Thyroid gland (tissue), 4 donors: Measurements from ENCODE around the gene HID1. TPM values are rescaled to one million over a fixed set of nuclear protein-coding genes. Genes with fewer than 3 reads are reported as not detected.

Experiments
- DNase-seq, 2 donors: peaks; one replicate each; pipeline ENCODE4 v3.0.0-alpha.2; 2019
- H3K27ac ChIP-seq, 3 donors: fragments of 200-600 bp; sonication (generic); 1 replicate in 2 of 3; 2 replicates in 1 of 3; pipeline ENCODE4 v1.5.1; 2016 to 2019; ENCODE audit warnings: mild to moderate bottlenecking in 1 of 3, moderate library complexity in 1 of 3
- H3K27me3 ChIP-seq: fragments of 200-600 bp; sonication (generic); one replicate; pipeline ENCODE4 v1.5.1; 2019
- H3K36me3 ChIP-seq, 2 donors: fragments of 200-600 bp; sonication (generic); one replicate each; pipeline ENCODE4 v1.5.1; 2016 to 2019
- H3K4me1 ChIP-seq, 2 donors: fragments of 200-600 bp; sonication (generic); one replicate each; pipeline ENCODE4 v1.5.1; 2017 to 2019
- H3K4me3 ChIP-seq, 3 donors: fragments of 200-600 bp; sonication (generic); replicated peaks in 1 of 3; 1 replicate in 2 of 3; 2 replicates in 1 of 3; pipeline ENCODE4 v1.5.1; 2016; ENCODE audit warnings: mild to moderate bottlenecking in 1 of 3
- H3K9me3 ChIP-seq: fragments of 200-600 bp; sonication (generic); one replicate; pipeline ENCODE4 v1.5.1; 2017
- POLR2A ChIP-seq, 2 donors: fragments of 450-650 bp; IDR thresholded peaks; one replicate each; pipeline ENCODE4 v1.6.1; 2017; ENCODE audit warnings: antibody characterized with exemption in 2 of 2, mild to moderate bottlenecking in 2 of 2, moderate library complexity in 1 of 2
- WGBS, 2 donors: methylation state at CpG; one replicate each; pipeline ENCODE4 v1.1.5; 2017; 5-methylcytosine and 5-hydroxymethylcytosine counted together
- intact Hi-C: fragments of 100-400 bp; cut with DNase I; formaldehyde crosslinking; loops from one replicate; pipeline ENCODE4 v1.15.1; 2023
- total RNA-seq, 4 donors: library from RNA; depleted of rRNA; stranded (reverse); fragments of >200 nt; gene quantifications; one replicate each; pipeline ENCODE4 v1.2.3, GENCODE V29; 2016
- TF ChIP-seq, protein P1 (sequence below), 6 experiments: fragments of 200-600 bp in 3 of 6; fragments of 450-650 bp in 3 of 6; sonication (generic) in 3 of 6; IDR thresholded peaks; one replicate each; pipeline ENCODE4 v1.5.1; 2016 to 2019; ENCODE audit warnings: antibody characterized with exemption in 6 of 6, mild to moderate bottlenecking in 2 of 6, inconsistent platforms in 1 of 6, moderate library complexity in 1 of 6

HID1 gene
- total RNA-seq, 4 donors from 2014 or later, result 19.4 to 27.4 (median 21.3) TPM

DNA sequence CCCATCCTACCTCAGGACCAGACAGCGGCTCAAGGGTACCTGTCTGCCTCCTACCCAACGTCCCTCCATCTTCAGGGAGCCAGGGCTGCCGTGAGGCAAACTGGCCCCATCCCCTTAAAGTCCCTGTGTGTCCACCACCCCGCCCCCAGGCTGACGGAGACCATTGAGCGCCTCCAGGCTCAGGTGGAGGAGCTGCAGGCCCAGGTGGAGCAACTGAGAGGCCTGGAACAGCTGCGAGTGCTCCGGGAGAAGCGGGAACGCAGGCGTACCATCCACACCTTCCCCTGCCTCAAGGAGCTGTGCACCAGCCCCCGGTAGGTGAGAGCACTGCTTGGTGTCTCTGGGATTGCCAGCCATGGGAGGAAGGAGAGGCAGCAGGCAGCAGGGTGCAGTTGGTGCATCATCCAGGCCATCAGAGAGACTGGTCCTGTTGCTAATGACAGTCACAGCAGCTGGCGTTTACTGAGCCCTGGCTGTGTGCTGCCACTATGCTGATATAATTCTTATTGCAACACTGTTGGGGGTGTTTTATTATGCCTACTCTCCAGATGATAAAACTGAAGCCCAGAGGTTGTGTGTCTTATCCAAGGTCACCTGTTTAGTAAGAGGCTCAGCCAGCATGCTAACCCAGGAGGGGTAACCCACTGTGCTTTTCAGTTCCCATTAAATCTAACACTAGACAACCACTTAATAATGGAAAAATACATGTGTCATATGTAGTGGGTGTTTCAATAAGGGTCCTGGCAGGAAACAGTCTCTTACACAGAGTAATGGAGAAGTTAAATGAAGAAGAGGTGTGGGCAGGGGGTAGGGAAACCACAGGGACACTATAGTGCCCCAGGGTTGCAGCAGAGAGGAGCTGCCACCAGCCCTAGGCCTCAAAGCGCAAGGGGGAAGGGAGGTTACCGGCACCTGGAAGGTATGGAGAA lies 29.6 kb upstream of the HID1 start:
- Histone ChIP-seq H3K4me1 (no peaks in the 10 kb centered on the region), H3K27ac (no peak overlapping the region), H3K4me3 (no peak overlapping the region), H3K27me3 (no peaks in the 10 kb centered on the region), H3K36me3 (no peaks in the 10 kb centered on the region), H3K9me3 (no peaks in the 10 kb centered on the region)
- TF ChIP-seq, protein P1, sequence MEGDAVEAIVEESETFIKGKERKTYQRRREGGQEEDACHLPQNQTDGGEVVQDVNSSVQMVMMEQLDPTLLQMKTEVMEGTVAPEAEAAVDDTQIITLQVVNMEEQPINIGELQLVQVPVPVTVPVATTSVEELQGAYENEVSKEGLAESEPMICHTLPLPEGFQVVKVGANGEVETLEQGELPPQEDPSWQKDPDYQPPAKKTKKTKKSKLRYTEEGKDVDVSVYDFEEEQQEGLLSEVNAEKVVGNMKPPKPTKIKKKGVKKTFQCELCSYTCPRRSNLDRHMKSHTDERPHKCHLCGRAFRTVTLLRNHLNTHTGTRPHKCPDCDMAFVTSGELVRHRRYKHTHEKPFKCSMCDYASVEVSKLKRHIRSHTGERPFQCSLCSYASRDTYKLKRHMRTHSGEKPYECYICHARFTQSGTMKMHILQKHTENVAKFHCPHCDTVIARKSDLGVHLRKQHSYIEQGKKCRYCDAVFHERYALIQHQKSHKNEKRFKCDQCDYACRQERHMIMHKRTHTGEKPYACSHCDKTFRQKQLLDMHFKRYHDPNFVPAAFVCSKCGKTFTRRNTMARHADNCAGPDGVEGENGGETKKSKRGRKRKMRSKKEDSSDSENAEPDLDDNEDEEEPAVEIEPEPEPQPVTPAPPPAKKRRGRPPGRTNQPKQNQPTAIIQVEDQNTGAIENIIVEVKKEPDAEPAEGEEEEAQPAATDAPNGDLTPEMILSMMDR (IDR thresholded peaks at IDR 0.05), result no peak
- TF ChIP-seq POLR2A (IDR thresholded peaks at IDR 0.05), result no peak
- DNase-seq, result no peak
- WGBS, 2 donors, result 90 to 93% methylated on average over 14 to 15 of the region's 15 CpGs
- intact Hi-C loops, result no loop called here

DNA sequence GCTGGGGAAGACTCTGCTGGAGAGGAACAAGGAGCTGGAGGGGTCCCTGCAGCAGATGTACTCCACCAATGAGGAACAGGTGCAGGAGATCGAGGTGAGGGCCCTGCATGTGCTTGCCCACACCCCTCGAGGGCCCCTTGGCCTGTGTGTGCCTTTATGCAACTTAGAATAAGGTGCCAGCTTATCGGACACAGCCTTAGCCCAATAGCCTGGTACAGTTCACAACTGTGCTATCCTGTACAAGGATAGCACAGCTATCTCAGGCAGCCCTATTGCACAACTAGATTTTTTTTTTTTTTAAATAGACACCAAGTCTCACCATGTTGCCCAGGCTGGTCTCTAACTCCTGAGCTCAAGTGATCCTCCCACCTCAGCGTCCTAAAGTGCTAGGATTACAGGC lies 27.0 kb upstream of the HID1 start:
- Histone ChIP-seq H3K4me3 (no peak overlapping the region), H3K36me3 (no peaks in the 10 kb centered on the region), H3K4me1 (no peaks in the 10 kb centered on the region), H3K9me3 (no peaks in the 10 kb centered on the region), H3K27ac (no peak overlapping the region), H3K27me3 (no peaks in the 10 kb centered on the region)
- TF ChIP-seq, protein P1 (IDR thresholded peaks at IDR 0.05), result no peak
- TF ChIP-seq POLR2A (IDR thresholded peaks at IDR 0.05), result no peak
- intact Hi-C loops, result no loop called here
- no peak for DNase-seq
- 79 to 90% methylated on average over 4 of the region's 4 CpGs for WGBS, 2 donors

DNA sequence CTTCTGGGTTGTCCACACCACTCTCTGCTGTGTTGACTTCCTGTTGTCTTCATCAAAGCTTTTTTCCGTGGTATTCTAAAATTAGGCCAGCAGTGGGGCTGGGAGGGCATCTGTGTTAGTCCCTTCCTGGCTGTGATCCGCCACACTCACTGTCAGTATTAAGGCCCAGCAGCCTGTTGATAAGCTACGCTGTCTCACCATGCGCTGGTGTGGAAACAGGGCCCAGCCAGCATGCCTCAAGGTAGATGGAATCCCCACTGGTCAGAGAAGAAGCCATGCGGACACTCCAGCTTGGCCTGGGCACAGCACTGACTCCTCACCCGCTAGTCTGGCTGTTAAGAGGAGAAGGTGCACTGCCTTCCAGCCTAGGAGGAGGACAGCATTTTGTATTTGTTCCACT lies 26.2 kb upstream of the HID1 start:
- DNase-seq, result no peak
- Histone ChIP-seq H3K27me3 (no peaks in the 10 kb centered on the region), H3K36me3 (no peaks in the 10 kb centered on the region), H3K4me1 (no peaks in the 10 kb centered on the region), H3K27ac (no peak overlapping the region), H3K9me3 (no peaks in the 10 kb centered on the region), H3K4me3 (no peak overlapping the region)
- intact Hi-C loops, result no loop called here
- 86 to 88% methylated on average over 6 of the region's 6 CpGs for WGBS, 2 donors
- no peak for TF ChIP-seq POLR2A (IDR thresholded peaks at IDR 0.05)
- TF ChIP-seq, protein P1 (IDR thresholded peaks at IDR 0.05), result no peak

DNA sequence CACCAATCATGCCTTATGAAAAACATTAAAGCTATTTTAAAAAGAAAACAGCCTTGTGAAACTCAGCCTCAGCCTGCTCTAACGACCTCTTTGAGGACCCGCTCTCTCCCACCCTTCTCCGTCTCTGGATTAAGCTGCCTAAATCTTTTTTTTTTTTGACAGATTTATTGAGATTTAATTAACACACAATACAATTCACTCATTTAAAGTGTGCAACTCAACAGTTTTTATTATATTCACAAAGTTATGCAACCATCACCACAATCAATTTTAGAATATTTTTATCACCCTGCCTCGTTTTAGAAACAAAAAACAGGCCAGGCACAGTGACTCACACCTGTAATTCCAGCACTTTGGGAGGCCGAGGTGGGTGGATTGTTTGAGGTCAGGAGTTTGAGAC lies 23.3 kb upstream of the HID1 start:
- whole genome bisulfite sequencing, 2 donors, result 80 to 83% methylated on average over 5 of the region's 5 CpGs
- Histone ChIP-seq H3K4me1 (no peaks in the 10 kb centered on the region), H3K9me3 (no peaks in the 10 kb centered on the region), H3K36me3 (no peaks in the 10 kb centered on the region), H3K4me3 (no peak overlapping the region), H3K27me3 (no peaks in the 10 kb centered on the region), H3K27ac (no peak overlapping the region)
- no peak for DNase-seq
- TF ChIP-seq, protein P1 (IDR thresholded peaks at IDR 0.05), result no peak
- no peak for TF ChIP-seq POLR2A (IDR thresholded peaks at IDR 0.05)
- intact Hi-C loops, result no loop called here

DNA sequence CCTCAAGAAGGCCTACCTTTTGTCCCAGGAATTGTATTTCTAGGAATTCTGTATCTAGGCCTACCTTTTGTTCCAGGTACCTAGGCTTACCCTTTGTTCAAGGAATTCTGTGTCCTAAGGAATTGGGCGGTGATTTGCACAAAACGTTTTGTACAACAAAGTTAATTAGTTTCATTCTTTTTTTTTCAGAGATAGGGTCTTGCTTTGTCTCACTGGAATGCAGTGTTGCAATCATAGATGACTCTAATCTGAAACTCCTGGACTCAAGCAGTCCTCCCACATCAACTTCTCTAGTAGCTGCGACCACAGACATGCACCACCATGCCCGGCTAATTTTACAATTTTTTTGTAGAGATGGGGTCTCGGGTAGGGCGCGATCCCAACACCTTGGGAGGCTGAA lies 21.9 kb upstream of the HID1 start:
- Histone ChIP-seq H3K27ac (no peak overlapping the region), H3K9me3 (no peaks in the 10 kb centered on the region), H3K4me3 (no peak overlapping the region), H3K36me3 (no peaks in the 10 kb centered on the region), H3K4me1 (peaks cover 0 to 5% of the 10 kb centered on the region in 2 donors), H3K27me3 (no peaks in the 10 kb centered on the region)
- intact Hi-C loops, result no loop called here
- TF ChIP-seq POLR2A (IDR thresholded peaks at IDR 0.05), result no peak
- TF ChIP-seq, protein P1 (IDR thresholded peaks at IDR 0.05), result no peak
- WGBS, 2 donors, result 87 to 93% methylated on average over 7 of the region's 7 CpGs
- no peak for DNase-seq
